ENCODE measurements around the gene PFKL.

The PFKL gene

GRCh38 chr21:44271558-44272283, 28.1 kb upstream of the PFKL start:
- TF ChIP-seq FOXM1 (IDR thresholded peaks at IDR 0.05; ENCODE audit: borderline replicate concordance, low read depth) = no peak

- TF ChIP-seq TAF1 (IDR thresholded peaks at IDR 0.05; ENCODE audit: low read depth) (no peak), YY1 (IDR thresholded peaks at IDR 0.05; ENCODE audit: low read depth) (no peak), CEBPB (IDR thresholded peaks at IDR 0.05) (no peak), REST (IDR thresholded peaks at IDR 0.05; ENCODE audit: low read depth) (no peak), TEAD4 (IDR thresholded peaks at IDR 0.05) (no peak), MAX (IDR thresholded peaks at IDR 0.05) (no peak), USF1 (IDR thresholded peaks at IDR 0.05) (no peak), TCF12 (IDR thresholded peaks at IDR 0.05; ENCODE audit: low read depth) (no peak), RAD21 (IDR thresholded peaks at IDR 0.05; ENCODE audit: low read depth) (no peak), CREB1 (IDR thresholded peaks at IDR 0.05; ENCODE audit: low read depth) (no peak), NFIC (IDR thresholded peaks at IDR 0.05) (no peak), ZBTB7A (IDR thresholded peaks at IDR 0.05; ENCODE audit: low read depth) (no peak), EP300 (IDR thresholded peaks at IDR 0.05; ENCODE audit: borderline replicate concordance) (no peak), FOXM1 (IDR thresholded peaks at IDR 0.05; ENCODE audit: borderline replicate concordance, low read depth) (no peak), EGR1 (IDR thresholded peaks at IDR 0.05) (no peak)
Observed at GRCh38 chr21:44272284-44272858, 27.5 kb upstream of the PFKL start.

- no peak for TF ChIP-seq TEAD4 (IDR thresholded peaks at IDR 0.05)
- TF ChIP-seq ZBTB7A (IDR thresholded peaks at IDR 0.05; ENCODE audit: low read depth) = no peak
- no peak for TF ChIP-seq REST (IDR thresholded peaks at IDR 0.05; ENCODE audit: low read depth)
- TF ChIP-seq NFIC (IDR thresholded peaks at IDR 0.05) = no peak
- TF ChIP-seq TCF12 (IDR thresholded peaks at IDR 0.05; ENCODE audit: low read depth) = no peak
- TF ChIP-seq TAF1 (IDR thresholded peaks at IDR 0.05; ENCODE audit: low read depth) = no peak
- TF ChIP-seq YY1 (IDR thresholded peaks at IDR 0.05; ENCODE audit: low read depth) = no peak
- TF ChIP-seq EP300 (IDR thresholded peaks at IDR 0.05; ENCODE audit: borderline replicate concordance) = no peak
- TF ChIP-seq CEBPB (IDR thresholded peaks at IDR 0.05) = no peak
- no peak for TF ChIP-seq CREB1 (IDR thresholded peaks at IDR 0.05; ENCODE audit: low read depth)
- no peak for TF ChIP-seq USF1 (IDR thresholded peaks at IDR 0.05)
- TF ChIP-seq RAD21 (IDR thresholded peaks at IDR 0.05; ENCODE audit: low read depth) = no peak
- no peak for TF ChIP-seq MAX (IDR thresholded peaks at IDR 0.05)
- no peak for TF ChIP-seq FOXM1 (IDR thresholded peaks at IDR 0.05; ENCODE audit: borderline replicate concordance, low read depth)
- no peak for TF ChIP-seq EGR1 (IDR thresholded peaks at IDR 0.05)
Observed at GRCh38 chr21:44273046-44273445, 26.8 kb upstream of the PFKL start.

- TF ChIP-seq REST (IDR thresholded peaks at IDR 0.05; ENCODE audit: low read depth) = no peak
- no peak for TF ChIP-seq RAD21 (IDR thresholded peaks at IDR 0.05; ENCODE audit: low read depth)
- no peak for TF ChIP-seq CEBPB (IDR thresholded peaks at IDR 0.05)
- TF ChIP-seq FOXM1 (IDR thresholded peaks at IDR 0.05; ENCODE audit: borderline replicate concordance, low read depth) = no peak
- no peak for TF ChIP-seq TCF12 (IDR thresholded peaks at IDR 0.05; ENCODE audit: low read depth)
- TF ChIP-seq TEAD4 (IDR thresholded peaks at IDR 0.05) = no peak
- TF ChIP-seq NFIC (IDR thresholded peaks at IDR 0.05) = no peak
- TF ChIP-seq TAF1 (IDR thresholded peaks at IDR 0.05; ENCODE audit: low read depth) = no peak
- TF ChIP-seq ZBTB7A (IDR thresholded peaks at IDR 0.05; ENCODE audit: low read depth) = no peak
- TF ChIP-seq USF1 (IDR thresholded peaks at IDR 0.05) = no peak
- TF ChIP-seq MAX (IDR thresholded peaks at IDR 0.05) = no peak
- TF ChIP-seq EP300 (IDR thresholded peaks at IDR 0.05; ENCODE audit: borderline replicate concordance) = no peak
- no peak for TF ChIP-seq CREB1 (IDR thresholded peaks at IDR 0.05; ENCODE audit: low read depth)
- no peak for TF ChIP-seq YY1 (IDR thresholded peaks at IDR 0.05; ENCODE audit: low read depth)
- TF ChIP-seq EGR1 (IDR thresholded peaks at IDR 0.05) = no peak
Observed at GRCh38 chr21:44275041-44275440, 24.8 kb upstream of the PFKL start.
